Measurements from ENCODE around the gene BBS4. TPM values are rescaled to one million over a fixed set of nuclear protein-coding genes. Genes with fewer than 3 reads are reported as not detected.
A peak's percentile ranks its signal among the peaks of the same experiment; 100 is the strongest.

The BBS4 gene
- total and polyA plus RNA-seq, 2 of the 4 experiments (the other 2 are of a cell fraction) = 15.8 to 21.0 TPM

DNA sequence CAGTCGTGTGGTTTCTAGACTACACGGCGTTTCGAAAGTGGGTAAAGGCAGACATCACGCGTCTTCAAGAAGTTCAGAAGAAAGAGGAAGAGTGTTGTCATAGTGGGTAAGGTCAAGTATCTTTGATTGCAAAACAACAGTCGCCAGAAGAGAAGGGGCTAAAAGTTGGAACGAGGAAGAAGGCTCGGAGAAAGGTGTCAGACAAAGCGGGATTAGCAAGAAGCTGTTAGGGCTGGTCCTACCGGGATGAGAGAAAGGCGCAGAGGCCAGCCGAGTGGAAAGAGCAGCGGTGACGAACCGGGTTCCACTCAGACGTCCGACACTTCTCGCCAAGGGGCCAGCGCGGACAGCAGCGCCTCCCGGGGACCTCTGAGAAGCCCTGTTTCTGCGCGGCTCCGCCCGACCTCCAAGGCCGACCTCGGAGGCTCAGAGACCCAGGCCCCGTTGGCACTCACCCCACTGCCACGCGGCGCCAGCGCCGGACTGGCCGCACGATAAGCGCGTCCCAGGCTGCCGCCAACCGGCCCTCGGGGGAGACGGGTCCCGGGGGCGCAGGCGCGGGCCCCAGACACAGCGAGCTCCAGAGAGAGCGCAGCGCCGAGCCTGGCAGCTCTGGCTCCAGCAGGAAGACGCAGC lies 97.1 kb downstream of the BBS4 start:
- Histone ChIP-seq H3K4me1 (ENCODE audit: control insufficient read depth, insufficient read depth, low read length) (peaks cover 16% of the 10 kb centered on the region), H4K8ac (ENCODE audit: low read depth in 2 of 2, low read length in 2 of 2) (peak overlapping the region; percentile 47 to 52), H3K4ac (ENCODE audit: low read depth, low read length) (peak overlapping the region; percentile 56), H3K79me1 (ENCODE audit: low read depth in 1 of 2, low read length in 2 of 2) (peaks cover 22 to 42% of the 10 kb centered on the region in 2 experiments), H3K27me3 (ENCODE audit: control insufficient read depth, insufficient read depth, low read length) (no peaks in the 10 kb centered on the region), H2BK15ac (ENCODE audit: low read depth, low read length) (no peak overlapping the region), H3K9me3 (ENCODE audit: control insufficient read depth, insufficient read depth, low read length) (no peaks in the 10 kb centered on the region), H3K18ac (ENCODE audit: low read depth, low read length) (peak overlapping the region; percentile 7; the same call in 1 of the 2 replicates), H3K23ac (ENCODE audit: low read depth, low read length) (peak overlapping the region; percentile 94), H3K9me1 (ENCODE audit: insufficient read depth, low read length) (peaks cover 19% of the 10 kb centered on the region), H2BK20ac (ENCODE audit: low read depth, low read length) (no peak overlapping the region), H3K4me3 (ENCODE audit: insufficient read depth, low read depth, low read length) (peak overlapping the region; percentile 79), H2AFZ (replicated peaks; ENCODE audit: low read length, poor library complexity) (peak overlapping the region; percentile 95), H2AK5ac (ENCODE audit: low read depth, low read length) (peak overlapping the region; percentile 48; the same call in 1 of the 2 replicates), H3K36me3 (ENCODE audit: control insufficient read depth, insufficient read depth, low read length) (peaks cover 2% of the 10 kb centered on the region; the same call in 1 of the 2 replicates), H3K27ac (ENCODE audit: insufficient read depth, low read length) (peak overlapping the region; percentile 60), H4K91ac (ENCODE audit: insufficient read depth, low read depth, low read length) (0 out of 2 replicates have a peak overlapping the region, but pooled peaks have one; percentile 24), H4K5ac (ENCODE audit: low read depth, low read length) (peak overlapping the region; percentile 57), H3K56ac (ENCODE audit: extremely low read depth, insufficient read depth, low read length) (peak overlapping the region; percentile 48), H2AK9ac (replicated peaks; ENCODE audit: low read depth, low read length, poor library complexity) (peak overlapping the region; percentile 71), H3K14ac (replicated peaks; ENCODE audit: low read depth, low read length) (peak overlapping the region; percentile 57), H3K4me2 (ENCODE audit: low read depth, low read length) (peak overlapping the region; percentile 90), H4K20me1 (ENCODE audit: insufficient read depth, low read length) (peaks cover 6% of the 10 kb centered on the region; the same call in 1 of the 2 replicates), H3K9ac (ENCODE audit: low read depth, low read length) (peak overlapping the region; percentile 62), H2BK5ac (ENCODE audit: low read depth, low read length, poor library complexity, severe bottlenecking) (peak overlapping the region; percentile 55), H2BK120ac (ENCODE audit: low read depth, low read length) (no peak overlapping the region)
- dilution Hi-C loops (cut with HindIII; ENCODE audit: low sequenced_read_pairs, unreplicated experiment) = no loop called here
- DNase-seq (peak; percentile 27), ATAC-seq (ENCODE audit: low read depth) (peak; percentile 57)
- TF ChIP-seq CEBPB (IDR thresholded peaks at IDR 0.05; ENCODE audit: low read depth, low read length) (peak; percentile 69; the same call in 1 of the 2 replicates), MAZ (IDR thresholded peaks at IDR 0.05; ENCODE audit: borderline replicate concordance, low read depth, low read length) (no peak)
- ChIA-PET CTCF (interaction anchor here (0.6 kb wide), 1 partner anchor 102 kb away, joined by 3 read pairs; no protein-coding TSS in a partner anchor), POLR2A (ENCODE audit: unreplicated experiment) (interaction anchor here (0.7 kb wide), 1 partner anchor 267 kb away, joined by 13 read pairs; no protein-coding TSS in a partner anchor)
- WGBS, 2 experiments (ENCODE audit: extremely low coverage in 2 of 2, insufficient read length in 1 of 2) = 0% methylated on average over 43 of the region's 52 CpGs; no CpG with 5 or more reads in 1 of the 2 experiments
- TSS peak; percentile 67 for BruUV-seq (replicated peaks)
- in situ Hi-C loops (cut with MboI; ENCODE audit: low sequenced_read_pairs) = loop anchor here (10.0 kb wide), 1 partner anchor 492 kb away; no protein-coding TSS in a partner anchor
- intact Hi-C loops (cut with micrococcal nuclease) = loop anchor here (2.0 kb wide), 1 partner anchor 60 kb away; no protein-coding TSS in a partner anchor
